ENCODE results near the gene PCARE.

DNA sequence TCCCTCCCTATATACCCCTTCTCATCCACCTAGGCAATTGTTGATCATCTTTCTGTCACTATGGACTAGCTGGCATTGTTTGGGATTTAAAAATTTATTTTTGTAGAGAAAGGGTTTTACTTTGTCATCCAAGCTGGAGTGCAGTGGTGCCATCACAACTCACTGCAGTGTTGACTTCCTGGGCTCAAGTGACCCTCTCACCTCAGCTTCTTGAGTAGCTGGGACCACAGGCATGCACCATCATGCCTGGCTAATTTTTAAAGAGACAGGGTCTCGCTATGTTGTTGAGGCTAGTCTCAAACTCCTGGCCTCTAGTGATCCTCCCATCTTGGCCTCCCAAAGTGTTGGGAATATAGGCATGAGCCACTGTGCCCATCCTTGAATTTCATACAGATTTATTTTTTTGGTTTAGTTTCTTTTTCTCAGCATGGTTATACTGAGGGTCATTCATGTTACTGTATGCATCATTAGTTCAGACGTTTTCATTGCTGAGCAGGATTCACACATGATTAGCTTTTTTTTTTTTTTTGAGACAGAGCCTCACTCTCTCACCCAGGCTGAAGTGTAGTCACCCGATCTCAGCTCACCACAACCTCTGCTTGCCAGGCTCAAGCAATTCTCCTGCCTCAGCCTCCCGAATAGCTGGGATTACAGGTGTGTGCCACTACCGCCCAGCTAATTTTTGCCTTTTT, 8.6 kb upstream of the PCARE start:
- no peak for TF ChIP-seq CTCF (IDR thresholded peaks at IDR 0.05; ENCODE audit: poor library complexity, severe bottlenecking)
- TF ChIP-seq SMC3 (conservative IDR thresholded peaks at IDR 0.05; ENCODE audit: poor library complexity): no peak

Measured in neural cell (in vitro differentiated cells).